Stimulated activated CD8-positive, alpha-beta memory T cell treated with anti-CD3 and anti-CD28 coated beads, Interleukin-15, amount 100 ng/mL, for 48 hours (primary cell): ENCODE results near the gene ZNF679.
"Not testable (repeated sequence)": the region's sequence is repeated elsewhere in the genome, so short reads cannot be mapped to it uniquely, and the experiment has no call there.

Source experiments
- DNase-seq, 2 donors: peaks; one replicate each; pipeline ENCODE4 v3.0.0-alpha.2; 2020; ENCODE audit warnings: low read depth in 2 of 2

Gene ZNF679

GRCh38 chr7:64310426-64310825 lies 82.2 kb downstream of the ZNF679 start:
- no peak for DNase-seq

- DNase-seq, result no peak
Observed at GRCh38 chr7:64312826-64313225, 84.6 kb downstream of the ZNF679 start.

DNA sequence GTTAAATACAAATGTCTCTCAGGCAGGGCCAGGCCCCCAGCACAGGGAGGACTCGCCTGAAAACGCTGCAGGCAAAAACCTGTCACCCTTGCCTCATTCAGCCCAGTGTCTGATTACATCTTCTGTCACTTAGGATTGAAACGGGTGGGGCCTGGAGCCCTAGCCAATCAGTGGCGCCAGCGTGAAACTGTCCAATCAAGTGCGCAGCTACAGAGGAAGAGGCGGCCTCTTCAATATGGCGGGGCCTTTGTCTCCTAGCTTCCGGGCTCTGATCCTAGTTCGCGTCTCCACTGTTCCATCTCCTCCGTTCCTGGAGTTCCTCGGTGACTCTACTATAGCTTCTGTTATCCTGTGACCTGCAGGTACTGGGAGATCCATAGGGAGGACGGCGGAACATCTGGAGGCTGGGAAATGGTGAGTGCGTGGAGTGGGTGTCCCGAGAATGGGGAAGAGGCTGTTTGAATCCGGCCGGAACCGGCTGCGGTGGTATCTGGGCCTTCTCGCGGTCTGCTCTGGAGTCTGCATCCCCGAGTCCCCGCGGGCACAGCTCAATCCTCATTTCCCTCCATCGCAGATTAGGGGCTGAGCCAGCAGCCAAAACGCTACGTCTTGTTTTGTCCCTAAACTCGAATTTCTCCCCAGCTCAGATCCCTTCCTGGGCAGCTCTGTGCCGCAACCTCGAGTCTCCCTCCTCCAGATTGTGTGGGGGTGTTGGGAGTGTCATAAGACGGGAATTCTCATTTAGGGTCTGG lies 85.6 kb downstream of the ZNF679 start, which contains the start of gene ZNF736:
Gene ZNF736 (plus strand): TSS at position 222 of the 752 bp plus-strand sequence. CDS start 190 bp downstream, at position 412.
- peak; percentile 76 to 77 for DNase-seq

DNA sequence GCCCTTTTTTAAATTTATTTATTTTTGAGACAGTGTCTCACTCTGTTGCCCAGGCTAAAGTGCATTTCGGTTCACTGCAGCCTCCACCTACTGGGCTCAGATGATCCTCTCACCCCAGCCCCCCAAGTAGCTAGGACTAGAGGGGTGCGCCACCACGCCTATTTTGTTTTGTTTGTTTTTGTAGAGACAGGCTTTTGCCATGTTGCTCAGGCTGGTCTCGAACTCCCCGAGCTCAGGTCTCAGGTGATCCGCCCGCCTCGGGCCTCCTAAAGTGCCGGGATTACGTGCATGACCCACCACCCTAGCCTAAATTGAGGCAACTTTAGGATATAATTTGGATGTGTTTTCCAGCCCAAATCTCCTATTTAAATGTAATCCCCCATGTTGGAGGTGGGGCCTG lies 86.3 kb downstream of the ZNF679 start:
- DNase-seq, result no peak

GRCh38 chr7:64316031-64316742 lies 87.9 kb downstream of the ZNF679 start:
- DNase-seq, result not testable (repeated sequence)
